Measurements from ENCODE around the gene MUSK.

DNA sequence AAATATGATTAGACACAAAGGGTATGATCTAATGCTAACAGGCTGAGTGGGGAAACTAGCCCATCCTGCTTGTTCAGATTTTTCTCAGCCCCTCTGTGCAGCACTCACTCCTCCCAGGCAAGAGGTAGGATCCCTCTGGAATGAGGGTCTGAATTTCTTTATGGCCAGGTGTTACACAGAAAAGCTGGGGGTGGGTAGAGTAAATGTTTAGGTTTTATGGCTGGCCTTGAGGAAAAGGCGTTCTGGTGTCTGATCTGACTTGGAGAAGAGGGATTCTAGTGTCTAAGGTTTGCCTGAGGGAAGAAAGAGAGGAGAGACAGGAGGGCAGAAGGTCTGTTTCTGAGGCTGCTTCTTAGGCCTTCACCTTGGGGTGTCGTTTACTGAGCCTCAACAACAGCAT lies 97.3 kb downstream of the MUSK start:
- TF ChIP-seq, protein P1, sequence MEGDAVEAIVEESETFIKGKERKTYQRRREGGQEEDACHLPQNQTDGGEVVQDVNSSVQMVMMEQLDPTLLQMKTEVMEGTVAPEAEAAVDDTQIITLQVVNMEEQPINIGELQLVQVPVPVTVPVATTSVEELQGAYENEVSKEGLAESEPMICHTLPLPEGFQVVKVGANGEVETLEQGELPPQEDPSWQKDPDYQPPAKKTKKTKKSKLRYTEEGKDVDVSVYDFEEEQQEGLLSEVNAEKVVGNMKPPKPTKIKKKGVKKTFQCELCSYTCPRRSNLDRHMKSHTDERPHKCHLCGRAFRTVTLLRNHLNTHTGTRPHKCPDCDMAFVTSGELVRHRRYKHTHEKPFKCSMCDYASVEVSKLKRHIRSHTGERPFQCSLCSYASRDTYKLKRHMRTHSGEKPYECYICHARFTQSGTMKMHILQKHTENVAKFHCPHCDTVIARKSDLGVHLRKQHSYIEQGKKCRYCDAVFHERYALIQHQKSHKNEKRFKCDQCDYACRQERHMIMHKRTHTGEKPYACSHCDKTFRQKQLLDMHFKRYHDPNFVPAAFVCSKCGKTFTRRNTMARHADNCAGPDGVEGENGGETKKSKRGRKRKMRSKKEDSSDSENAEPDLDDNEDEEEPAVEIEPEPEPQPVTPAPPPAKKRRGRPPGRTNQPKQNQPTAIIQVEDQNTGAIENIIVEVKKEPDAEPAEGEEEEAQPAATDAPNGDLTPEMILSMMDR (conservative IDR thresholded peaks at IDR 0.05; ENCODE audit: low read depth, low read length), result no peak
- TF ChIP-seq CHD1 (IDR thresholded peaks at IDR 0.05; ENCODE audit: low read depth, low read length), result no peak
- no peak for TF ChIP-seq RFX5 (IDR thresholded peaks at IDR 0.05; ENCODE audit: low read depth, low read length)
- TF ChIP-seq POLR2A (IDR thresholded peaks at IDR 0.05; ENCODE audit: low read depth, low read length), result no peak
- TF ChIP-seq RAD21 (IDR thresholded peaks at IDR 0.05; ENCODE audit: low read length), result no peak
- TF ChIP-seq MAFK (IDR thresholded peaks at IDR 0.05; ENCODE audit: low read depth, low read length), result no peak
- no peak for TF ChIP-seq FOS (IDR thresholded peaks at IDR 0.05; ENCODE audit: low read depth, low read length)

Data from IMR-90 (cell line).